GM19328 (cell line): ENCODE data around the gene MIEN1.
"Not testable (repeated sequence)": the region's sequence is repeated elsewhere in the genome, so short reads cannot be mapped to it uniquely, and the experiment has no call there.

Source experiments
- ATAC-seq: cut with Tn5 transposase; IDR thresholded peaks from one replicate; pipeline ENCODE4 v1.9.1; 2021; ENCODE audit warnings: mild to moderate bottlenecking, moderate library complexity; ENCODE audit not compliant: unreplicated experiment

Gene MIEN1

DNA sequence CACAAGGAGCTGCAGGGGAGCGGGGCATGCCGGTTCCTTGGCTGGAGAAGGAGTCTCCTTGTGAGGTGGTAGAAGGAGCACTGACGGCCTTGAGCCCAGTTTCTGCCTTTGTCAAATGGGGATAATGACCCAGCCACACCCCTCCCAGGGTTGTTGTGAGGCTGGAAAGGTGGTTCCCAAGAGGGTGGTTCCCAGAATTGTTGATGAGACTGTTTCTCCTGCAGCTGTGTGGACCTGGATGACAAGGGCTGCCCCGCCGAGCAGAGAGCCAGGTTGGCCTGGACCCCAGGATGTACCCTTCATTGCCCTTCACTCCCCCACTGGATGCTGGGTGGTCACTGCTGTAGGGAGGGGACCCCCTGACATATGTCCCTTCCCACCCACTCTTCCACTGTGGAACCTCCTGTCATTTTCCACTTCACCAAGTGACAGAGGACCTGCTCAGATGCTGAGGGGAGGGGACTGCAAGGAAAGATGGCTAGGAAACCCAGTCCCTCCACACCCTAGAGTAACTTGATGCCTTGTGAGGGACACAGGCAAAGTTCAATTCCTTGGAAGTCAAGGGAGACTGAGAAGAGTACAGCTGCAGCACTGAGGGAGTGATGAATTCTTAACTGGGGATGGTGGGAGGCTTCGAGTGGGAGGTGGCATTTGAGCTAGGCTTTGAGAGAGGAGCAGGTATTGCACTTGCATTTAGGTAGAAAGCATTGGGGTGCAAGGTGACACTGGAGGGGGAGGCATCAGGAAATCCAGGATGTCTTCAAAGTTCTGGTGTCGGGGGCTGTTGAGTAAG lies 10.6 kb downstream of the MIEN1 start:
- ATAC-seq: no peak

DNA sequence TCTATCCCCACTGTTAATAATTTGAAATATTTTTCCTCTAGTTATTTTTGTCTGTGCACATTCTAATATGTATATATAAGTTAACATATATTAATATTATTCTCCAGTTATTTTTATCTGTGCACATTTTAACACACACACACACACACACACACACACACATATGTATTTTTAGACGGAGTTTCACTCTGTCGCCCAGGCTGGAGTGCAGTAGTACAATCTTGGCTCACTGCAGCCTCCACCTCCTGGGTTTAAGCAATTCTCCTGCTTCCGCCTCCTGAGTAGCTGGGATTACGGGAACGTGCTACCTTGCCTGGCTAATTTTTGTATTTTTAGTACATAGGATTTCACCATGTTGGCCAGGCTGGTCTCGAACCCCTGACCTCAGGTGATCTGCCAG lies 12.7 kb downstream of the MIEN1 start:
- no peak for ATAC-seq

DNA sequence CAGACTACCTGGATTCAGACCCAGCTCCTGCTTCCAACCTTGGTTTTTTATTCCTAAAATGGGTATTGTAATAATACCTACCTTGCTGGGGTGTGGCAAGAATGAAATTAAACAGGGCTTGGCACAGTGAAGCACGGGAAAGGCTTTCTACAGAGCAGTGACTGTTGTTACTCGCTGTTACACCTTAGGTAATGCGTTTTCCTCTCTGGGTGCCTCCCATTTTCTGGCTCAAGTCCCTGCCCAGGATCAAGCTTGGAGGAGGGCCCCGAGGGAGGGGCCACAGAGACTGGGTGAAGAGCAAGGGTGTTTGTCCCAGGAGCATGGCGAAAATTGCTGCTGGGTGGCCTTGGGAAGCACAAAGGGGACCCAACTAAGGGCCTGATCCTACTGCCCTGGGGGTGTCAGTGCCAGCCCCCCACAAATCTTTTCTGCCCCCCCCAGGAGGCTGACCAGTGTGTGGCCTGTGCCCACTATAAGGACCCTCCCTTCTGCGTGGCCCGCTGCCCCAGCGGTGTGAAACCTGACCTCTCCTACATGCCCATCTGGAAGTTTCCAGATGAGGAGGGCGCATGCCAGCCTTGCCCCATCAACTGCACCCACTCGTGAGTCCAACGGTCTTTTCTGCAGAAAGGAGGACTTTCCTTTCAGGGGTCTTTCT lies 13.3 kb downstream of the MIEN1 start:
- ATAC-seq: no peak

DNA sequence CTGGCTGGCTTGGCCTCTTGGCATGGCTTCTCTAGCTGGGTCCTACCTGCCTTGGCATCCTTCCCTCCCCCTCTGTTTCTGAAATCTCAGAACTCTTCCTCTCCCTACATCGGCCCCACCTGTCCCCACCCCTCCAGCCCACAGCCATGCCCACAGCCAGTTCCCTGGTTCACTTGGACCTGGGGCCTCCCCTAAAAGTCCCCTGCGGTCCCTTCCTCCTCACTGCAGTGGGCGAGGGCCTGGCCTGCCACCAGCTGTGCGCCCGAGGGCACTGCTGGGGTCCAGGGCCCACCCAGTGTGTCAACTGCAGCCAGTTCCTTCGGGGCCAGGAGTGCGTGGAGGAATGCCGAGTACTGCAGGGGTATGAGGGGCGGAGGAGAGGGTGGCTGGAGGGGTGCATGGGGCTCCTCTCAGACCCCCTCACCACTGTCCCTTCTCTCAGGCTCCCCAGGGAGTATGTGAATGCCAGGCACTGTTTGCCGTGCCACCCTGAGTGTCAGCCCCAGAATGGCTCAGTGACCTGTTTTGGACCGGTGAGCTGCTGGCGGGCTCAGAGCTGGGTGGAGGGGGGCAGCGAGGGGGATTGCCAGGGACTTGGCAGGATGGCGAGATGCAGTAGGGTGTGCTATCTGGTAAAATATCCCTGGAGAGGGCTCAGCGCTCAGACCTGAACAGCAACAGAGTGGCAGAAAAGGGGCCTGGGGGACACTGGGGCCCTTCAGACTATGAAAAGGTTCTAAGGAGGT lies 14.1 kb downstream of the MIEN1 start:
- no peak for ATAC-seq

DNA sequence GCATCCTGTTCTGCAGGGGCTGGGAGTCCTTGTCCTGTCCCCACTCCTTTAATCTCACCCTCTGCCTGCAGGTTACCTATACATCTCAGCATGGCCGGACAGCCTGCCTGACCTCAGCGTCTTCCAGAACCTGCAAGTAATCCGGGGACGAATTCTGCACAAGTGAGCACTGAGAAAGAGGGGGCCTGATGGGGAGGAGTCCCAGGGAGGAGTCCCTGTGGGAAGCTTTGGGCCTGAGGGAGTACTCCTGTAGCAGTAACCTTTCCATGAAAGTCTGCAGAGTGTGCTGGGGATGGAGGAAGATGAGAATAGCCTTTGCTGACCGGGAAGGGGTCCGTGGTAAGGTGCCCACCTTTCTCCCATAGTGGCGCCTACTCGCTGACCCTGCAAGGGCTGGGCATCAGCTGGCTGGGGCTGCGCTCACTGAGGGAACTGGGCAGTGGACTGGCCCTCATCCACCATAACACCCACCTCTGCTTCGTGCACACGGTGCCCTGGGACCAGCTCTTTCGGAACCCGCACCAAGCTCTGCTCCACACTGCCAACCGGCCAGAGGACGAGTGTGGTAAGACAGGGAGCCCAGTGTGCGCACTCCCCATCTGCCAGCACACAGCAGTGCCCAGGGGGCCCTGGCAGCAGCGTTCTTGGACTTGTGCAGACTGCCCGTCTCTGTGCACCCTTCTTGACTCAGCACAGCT lies 14.8 kb downstream of the MIEN1 start:
- no peak for ATAC-seq

DNA sequence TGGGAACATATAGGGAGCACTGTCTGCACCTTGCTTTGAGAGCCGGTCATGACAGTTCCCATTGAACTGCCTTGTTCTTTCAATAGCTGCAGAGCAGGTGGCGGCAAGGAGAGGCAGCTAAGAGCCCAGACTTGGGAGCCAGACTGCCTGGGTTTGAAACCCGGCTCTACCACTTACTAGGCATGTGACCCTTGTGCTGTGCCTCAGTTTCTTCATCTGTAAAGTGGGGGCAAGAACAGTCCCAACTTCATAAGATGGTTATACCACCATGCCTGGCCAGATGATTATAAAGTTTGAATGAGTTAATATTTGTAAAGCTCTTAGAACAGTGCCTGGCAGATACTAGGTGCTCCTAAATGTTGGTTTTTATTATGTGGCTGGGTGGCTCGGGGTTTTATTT lies 16.1 kb downstream of the MIEN1 start:
- no peak for ATAC-seq

DNA sequence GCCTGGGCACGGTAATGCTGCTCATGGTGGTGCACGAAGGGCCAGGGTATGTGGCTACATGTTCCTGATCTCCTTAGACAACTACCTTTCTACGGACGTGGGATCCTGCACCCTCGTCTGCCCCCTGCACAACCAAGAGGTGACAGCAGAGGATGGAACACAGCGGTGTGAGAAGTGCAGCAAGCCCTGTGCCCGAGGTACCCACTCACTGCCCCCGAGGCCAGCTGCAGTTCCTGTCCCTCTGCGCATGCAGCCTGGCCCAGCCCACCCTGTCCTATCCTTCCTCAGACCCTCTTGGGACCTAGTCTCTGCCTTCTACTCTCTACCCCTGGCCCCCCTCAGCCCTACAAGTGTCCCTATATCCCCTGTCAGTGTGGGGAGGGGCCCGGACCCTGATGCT lies 18.5 kb downstream of the MIEN1 start:
- ATAC-seq: no peak

DNA sequence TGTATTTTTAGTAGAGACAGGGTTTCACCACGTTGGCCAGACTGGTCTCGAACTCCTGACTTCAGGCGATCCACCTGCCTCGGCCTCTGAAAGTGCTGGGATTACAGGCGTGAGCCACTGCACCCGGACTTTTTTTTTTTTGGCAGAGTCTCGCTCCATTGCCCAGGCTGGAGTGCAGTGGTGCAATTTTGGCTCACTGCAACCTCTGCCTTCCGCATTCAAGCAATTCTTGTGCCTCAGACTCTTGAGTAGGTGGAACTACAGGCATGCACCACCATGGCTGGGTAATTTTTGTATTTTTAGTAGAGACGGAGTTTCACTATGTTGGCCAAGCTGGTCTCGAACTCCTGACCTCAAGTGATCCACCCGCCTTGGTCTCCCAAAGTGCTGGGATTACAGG lies 19.3 kb downstream of the MIEN1 start:
- ATAC-seq: not testable (repeated sequence)

DNA sequence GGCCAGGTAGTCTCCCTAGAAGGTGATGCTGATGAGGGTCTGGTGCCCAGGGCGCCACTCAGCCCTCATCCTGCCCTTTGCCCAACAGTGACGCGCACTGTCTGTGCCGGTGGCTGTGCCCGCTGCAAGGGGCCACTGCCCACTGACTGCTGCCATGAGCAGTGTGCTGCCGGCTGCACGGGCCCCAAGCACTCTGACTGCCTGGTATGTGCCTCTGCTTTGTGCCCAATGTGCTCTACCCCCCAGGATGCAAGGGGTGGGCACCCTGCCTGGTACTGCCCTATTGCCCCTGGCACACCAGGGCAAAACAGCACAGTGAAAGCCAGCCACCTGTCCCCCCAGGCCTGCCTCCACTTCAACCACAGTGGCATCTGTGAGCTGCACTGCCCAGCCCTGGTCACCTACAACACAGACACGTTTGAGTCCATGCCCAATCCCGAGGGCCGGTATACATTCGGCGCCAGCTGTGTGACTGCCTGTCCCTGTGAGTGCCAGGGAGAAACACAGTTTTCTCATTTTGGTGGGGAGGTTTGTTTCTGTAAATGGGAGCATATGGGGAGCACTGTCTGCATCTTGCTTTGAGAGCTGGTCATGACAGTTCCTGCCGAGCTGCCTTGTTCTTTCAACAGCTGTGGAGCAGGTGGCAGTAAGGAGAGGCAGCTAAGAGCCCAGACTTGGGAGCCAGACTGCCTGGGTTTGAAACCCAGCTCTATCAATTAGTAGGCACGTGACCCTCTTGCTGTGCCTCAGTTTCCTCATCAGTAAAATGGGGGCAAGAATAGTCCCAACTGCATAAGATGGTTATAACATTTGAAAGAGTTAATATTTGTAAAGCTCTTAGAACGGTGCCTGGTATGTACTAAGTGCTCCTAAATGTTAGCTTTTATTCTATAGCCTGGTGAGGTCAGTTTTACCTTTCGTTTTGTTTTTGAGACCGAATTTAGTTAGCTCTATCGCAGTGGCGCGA lies 20.1 kb downstream of the MIEN1 start:
- no peak for ATAC-seq

DNA sequence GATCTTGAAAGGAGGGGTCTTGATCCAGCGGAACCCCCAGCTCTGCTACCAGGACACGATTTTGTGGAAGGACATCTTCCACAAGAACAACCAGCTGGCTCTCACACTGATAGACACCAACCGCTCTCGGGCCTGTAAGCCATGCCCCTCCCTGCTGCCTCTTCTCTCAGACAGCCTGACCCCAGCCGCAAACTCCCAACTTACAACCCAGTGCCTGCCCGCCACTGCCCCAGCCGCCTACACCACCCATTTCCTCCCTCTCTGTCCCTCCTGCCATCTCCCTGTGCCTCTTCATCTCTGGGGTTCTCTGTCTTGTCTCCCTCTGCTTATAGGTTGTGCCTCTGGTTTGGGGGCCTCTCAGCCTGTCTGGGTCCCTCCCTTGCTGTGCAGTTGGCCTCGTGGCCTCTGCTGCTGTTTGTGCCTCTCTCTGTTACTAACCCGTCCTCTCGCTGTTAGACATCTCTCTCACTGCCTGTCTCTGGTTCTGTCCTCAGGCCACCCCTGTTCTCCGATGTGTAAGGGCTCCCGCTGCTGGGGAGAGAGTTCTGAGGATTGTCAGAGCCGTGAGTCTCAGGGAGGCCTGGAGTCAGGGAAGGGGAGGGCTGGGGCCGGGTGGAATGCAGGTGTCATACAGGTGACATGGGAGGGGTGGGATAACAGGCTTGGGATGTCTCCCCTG lies 20.9 kb downstream of the MIEN1 start:
- ATAC-seq: no peak

DNA sequence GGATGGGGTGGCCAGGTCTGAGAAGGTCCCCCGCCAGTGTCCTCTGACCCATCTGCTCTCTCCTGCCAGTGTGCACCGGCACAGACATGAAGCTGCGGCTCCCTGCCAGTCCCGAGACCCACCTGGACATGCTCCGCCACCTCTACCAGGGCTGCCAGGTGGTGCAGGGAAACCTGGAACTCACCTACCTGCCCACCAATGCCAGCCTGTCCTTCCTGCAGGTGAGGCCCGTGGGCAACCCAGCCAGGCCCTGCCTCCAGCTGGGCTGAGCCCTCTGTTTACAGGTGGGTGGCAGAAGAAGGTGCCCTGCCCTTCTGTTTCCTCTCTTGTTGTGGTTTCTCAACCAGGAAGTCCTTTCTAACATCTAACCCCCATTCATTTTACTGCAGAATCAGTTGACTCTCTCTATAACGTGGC lies 23.4 kb downstream of the MIEN1 start:
- no peak for ATAC-seq

DNA sequence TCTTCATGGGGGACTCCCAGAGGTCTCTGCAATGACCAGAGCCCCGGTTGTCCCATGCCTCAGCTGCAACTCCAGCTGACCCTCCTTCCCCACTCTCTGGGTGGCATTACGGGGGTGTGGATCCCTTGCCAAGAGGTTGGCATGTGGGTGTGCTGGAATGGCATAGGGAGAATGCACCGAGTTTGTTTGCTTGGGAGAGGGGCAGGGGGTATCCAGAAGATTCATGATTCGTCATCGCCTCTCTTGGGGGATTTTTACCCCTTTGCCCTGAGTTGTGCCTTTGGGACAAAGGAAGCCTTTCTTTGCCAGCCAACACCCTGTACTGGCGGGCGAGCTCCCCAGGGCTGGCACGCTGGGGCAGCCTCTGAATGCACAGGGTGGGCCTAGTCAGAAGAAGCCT lies 23.9 kb downstream of the MIEN1 start:
- no peak for ATAC-seq

DNA sequence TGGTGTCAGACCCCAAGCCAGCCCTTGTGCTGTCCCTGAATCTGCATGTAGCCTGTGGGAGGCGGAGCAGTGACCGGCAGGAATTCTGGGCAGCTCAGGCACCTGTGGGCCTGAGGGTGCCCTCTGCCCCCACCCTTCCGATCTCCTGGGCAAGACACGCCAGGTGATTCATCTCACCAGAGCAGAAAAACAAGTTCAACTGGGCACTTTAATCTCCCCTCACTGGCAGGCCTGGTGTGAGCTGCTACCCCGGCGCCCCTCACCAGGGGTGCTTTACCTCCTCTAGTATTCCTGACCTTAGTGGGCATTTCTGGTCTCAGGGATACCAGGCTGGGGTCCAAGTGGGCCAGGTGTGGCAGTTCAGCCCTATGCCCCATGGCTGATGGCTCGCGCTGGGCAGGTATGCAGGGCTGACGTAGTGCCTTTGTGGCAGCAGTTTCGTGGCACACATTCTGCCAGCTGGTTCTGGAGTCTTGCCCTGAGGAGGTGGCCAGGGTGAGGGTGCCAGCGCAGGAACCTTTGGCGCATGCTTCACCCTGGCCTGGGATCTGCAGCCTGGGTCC lies 24.5 kb downstream of the MIEN1 start:
- no peak for ATAC-seq

DNA sequence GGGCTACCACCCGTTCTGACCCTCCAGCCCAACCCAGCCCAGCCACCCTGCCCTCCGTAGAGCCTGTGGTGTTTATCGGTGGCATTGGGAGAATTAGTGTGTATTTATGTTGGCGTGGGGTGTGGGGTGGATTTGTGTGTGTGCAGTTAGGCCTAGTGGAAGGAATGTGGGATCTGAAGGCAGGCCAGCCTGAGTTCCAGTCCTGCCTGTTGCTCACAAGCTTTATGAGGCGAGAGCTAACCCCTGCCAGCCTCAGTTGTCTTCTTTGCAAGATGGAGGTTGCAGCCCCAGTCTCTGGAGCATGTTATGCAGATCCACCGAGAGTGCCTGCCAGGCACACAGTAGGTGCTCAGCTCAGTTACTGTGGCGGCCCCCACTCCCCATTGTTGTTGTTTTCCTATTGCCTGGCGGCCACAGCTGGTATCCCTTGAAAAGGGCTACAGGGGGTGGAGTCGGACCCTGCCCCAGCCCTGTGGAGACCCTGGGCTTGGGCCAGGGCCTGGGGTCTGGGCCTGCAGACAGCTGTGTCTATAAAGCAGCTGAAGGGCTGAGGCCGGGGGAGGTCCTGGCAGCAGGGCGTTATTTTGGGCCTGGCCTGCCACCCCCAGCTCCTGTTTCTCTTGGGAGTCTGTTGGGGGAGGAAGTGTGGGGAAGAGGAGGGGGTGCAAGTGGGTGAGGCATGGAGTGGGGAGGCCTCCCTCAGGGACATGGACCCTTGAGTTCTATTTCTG lies 25.3 kb downstream of the MIEN1 start:
- ATAC-seq: no peak

DNA sequence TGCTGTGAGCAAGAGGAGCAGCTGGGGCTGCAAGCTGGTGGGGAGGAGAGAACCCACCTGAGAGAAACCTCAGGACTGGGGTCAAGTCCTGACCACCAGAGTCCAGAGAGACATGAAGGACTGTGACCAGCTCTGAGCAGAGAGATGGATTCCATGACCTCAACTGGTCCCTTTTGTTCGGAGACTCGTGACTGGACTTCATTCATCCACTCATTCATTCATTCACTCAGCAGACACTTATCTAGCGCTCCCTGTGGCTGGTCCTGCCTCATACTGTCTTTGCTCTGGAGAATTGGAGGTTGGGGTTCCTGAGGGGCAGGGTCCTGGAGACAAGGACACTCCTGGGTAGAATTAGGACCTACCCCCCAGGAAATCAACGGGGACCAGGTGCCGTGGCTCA lies 26.4 kb downstream of the MIEN1 start:
- ATAC-seq: no peak

DNA sequence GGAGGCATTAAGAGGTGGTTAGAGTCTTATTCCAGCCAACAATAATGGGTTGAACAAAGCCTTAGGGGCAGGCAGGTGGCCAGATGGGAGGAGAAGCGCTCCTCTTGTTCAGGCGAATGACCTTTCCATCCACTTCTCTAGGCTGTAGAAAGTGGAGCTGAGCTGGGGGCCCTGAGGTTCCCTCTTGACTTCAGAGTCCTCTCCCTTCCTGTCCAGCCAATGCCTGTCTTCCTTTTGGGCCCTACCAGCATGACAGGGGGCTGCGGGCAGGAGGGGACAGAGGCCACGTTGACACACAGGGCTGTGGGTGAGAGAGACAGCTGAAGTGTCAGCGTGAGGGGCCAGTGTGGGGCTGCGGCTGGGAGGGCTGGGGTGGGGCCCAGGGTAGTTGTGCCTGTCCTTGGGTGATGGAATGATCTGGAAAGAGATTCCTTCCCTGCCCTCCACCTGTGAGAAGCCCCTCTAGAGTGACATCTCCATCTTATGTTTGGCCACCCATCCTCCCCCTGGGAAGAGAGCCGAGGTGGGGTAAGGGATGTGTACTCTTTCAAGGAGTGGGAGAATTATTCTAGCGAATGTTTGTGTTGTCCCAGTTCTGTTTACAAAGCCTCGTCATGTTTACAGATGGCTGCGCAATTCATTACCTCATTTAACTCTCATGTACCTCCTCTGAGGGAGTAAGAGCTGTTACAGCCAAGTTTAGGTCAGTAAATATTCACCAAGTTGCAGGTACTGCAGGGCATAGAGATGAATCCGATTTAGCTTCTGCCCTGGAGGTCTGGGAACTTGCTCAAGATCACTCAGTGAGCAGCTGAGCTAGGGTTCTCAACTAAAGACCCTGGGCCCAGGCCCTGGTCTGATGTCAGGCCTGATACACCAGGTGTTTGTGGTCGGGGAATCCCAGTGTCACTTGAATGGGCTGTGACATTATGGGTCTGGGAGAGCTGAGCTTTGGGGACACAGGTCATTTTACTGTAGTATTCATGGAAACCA lies 27.1 kb downstream of the MIEN1 start:
- ATAC-seq: no peak

DNA sequence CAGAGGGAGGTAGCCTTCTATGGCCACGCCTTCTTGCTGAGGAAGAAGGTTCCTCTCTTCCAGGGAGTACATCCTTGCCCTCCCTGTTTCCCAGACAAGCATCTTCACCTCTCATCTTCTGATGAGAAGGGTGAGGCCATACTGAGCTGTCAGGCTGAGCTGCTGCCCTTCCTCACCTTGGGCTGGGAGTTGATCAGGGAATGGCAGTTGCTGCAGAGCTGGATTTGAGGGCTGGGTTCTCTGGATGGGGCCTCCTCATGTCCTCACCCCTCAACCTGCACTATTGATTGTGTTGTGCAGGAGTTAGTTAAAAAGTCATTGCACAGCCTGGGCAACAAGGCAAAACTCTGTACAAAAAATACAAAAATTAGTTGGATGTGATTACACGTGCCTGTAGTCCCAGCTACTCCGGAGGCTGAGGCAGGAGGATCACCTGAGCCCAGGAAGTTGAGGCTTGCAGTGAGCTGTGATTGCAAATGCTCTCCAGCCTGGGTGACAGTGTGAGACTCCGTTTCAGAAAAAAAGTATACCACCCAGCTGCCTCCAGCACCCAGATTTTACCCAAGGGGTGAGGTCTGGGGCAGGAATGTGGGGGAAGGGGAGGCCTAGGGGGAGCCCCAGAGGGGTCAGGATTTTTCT lies 28.4 kb downstream of the MIEN1 start:
- no peak for ATAC-seq
